Stimulated activated CD8-positive, alpha-beta memory T cell treated with anti-CD3 and anti-CD28 coated beads, Interleukin-15, amount 100 ng/mL, for 48 hours (primary cell): Measurements from ENCODE around the gene CUL1.

ENCODE experiments used
- DNase-seq, 2 donors: peaks; one replicate each; pipeline ENCODE4 v3.0.0-alpha.2; 2020; ENCODE audit warnings: low read depth in 2 of 2

Gene CUL1

GRCh38 chr7:148761499-148762278 lies 63.0 kb downstream of the CUL1 start:
- no peak for DNase-seq

GRCh38 chr7:148763622-148764021 lies 64.9 kb downstream of the CUL1 start:
- DNase-seq, result no peak

GRCh38 chr7:148770004-148770403 lies 71.3 kb downstream of the CUL1 start:
- DNase-seq, result no peak

GRCh38 chr7:148772297-148773089 lies 73.8 kb downstream of the CUL1 start:
- peak; percentile 13 to 26 for DNase-seq

GRCh38 chr7:148773334-148773733 lies 74.6 kb downstream of the CUL1 start:
- peak; percentile 5 to 8 for DNase-seq

GRCh38 chr7:148774471-148774870 lies 75.8 kb downstream of the CUL1 start:
- DNase-seq, result no peak

GRCh38 chr7:148782757-148783456 lies 84.2 kb downstream of the CUL1 start:
- no peak for DNase-seq

- no peak for DNase-seq
Observed at GRCh38 chr7:148783801-148784527, 85.3 kb downstream of the CUL1 start.

GRCh38 chr7:148787571-148788295 lies 89.0 kb downstream of the CUL1 start:
- no peak for DNase-seq

GRCh38 chr7:148789220-148789619 lies 90.5 kb downstream of the CUL1 start:
- DNase-seq, result no peak

- DNase-seq, result no peak
Observed at GRCh38 chr7:148790131-148790726, 91.5 kb downstream of the CUL1 start.

GRCh38 chr7:148790850-148791249 lies 92.1 kb downstream of the CUL1 start:
- no peak for DNase-seq

GRCh38 chr7:148791546-148791945 lies 92.8 kb downstream of the CUL1 start:
- DNase-seq, result no peak

- DNase-seq, result no peak
Observed at GRCh38 chr7:148793590-148793989, 94.9 kb downstream of the CUL1 start.

GRCh38 chr7:148794476-148794875 lies 95.8 kb downstream of the CUL1 start:
- no peak for DNase-seq

GRCh38 chr7:148796841-148797240 lies 98.1 kb downstream of the CUL1 start:
- DNase-seq, result no peak

- DNase-seq, result no peak
Observed at GRCh38 chr7:148799893-148800555, 101.3 kb downstream of the CUL1 start.

GRCh38 chr7:148800677-148801076 lies 102.0 kb downstream of the CUL1 start:
- no peak for DNase-seq

GRCh38 chr7:148802101-148802493 lies 103.4 kb downstream of the CUL1 start:
- no peak for DNase-seq

GRCh38 chr7:148803094-148803493 lies 104.4 kb downstream of the CUL1 start:
- no peak for DNase-seq
